ENCODE data around the gene USO1. TPM values are rescaled to one million over a fixed set of nuclear protein-coding genes. Genes with fewer than 3 reads are reported as not detected.

USO1 gene
- total and polyA plus RNA-seq, 12 donors: 27.4 to 109 (median 69.8) TPM

GRCh38 chr4:75831856-75832405, 107.6 kb downstream of the USO1 start:
- intact Hi-C loops (cut with DNase I): no loop called here
- WGBS, 4 donors: 75 to 84% (median 78%) methylated on average over 2 of the region's 2 CpGs
- no peak overlapping the region for H3K27ac ChIP-seq
- DNase-seq: peak in 4 of 7 donors; percentile 23 to 41 (median 31)
- no peak overlapping the region for H3K4me3 ChIP-seq
- no peaks in the 10 kb centered on the region for H3K9me3 ChIP-seq (replicated peaks in 1 of 3)
- no peak for TF ChIP-seq POLR2A (IDR thresholded peaks at IDR 0.05)
- no peak for TF ChIP-seq CTCF (IDR thresholded peaks at IDR 0.05)
- no peaks in the 10 kb centered on the region for H3K27me3 ChIP-seq
- no peaks in the 10 kb centered on the region for H3K36me3 ChIP-seq (replicated peaks in 1 of 2)
- peaks cover 0 to 5% of the 10 kb centered on the region in 2 donors for H3K4me1 ChIP-seq (replicated peaks in 1 of 2)

GRCh38 chr4:75834095-75834771, 109.9 kb downstream of the USO1 start:
- no peaks in the 10 kb centered on the region for H3K27me3 ChIP-seq
- DNase-seq: no peak
- no peak overlapping the region for H3K27ac ChIP-seq
- no peaks in the 10 kb centered on the region for H3K9me3 ChIP-seq (replicated peaks in 1 of 3)
- no peaks in the 10 kb centered on the region for H3K36me3 ChIP-seq (replicated peaks in 1 of 2)
- WGBS, 4 donors: 62 to 83% (median 73%) methylated on average over 1 of the region's 1 CpG
- intact Hi-C loops (cut with DNase I): no loop called here
- no peak overlapping the region for H3K4me3 ChIP-seq
- no peaks in the 10 kb centered on the region for H3K4me1 ChIP-seq (replicated peaks in 1 of 2)
- no peak for TF ChIP-seq CTCF (IDR thresholded peaks at IDR 0.05)
- TF ChIP-seq POLR2A (IDR thresholded peaks at IDR 0.05): no peak

GRCh38 chr4:75834772-75835154, 110.4 kb downstream of the USO1 start:
- DNase-seq: no peak
- no peaks in the 10 kb centered on the region for H3K4me1 ChIP-seq (replicated peaks in 1 of 2)
- no peaks in the 10 kb centered on the region for H3K36me3 ChIP-seq (replicated peaks in 1 of 2)
- H3K9me3 ChIP-seq (replicated peaks in 1 of 3): no peaks in the 10 kb centered on the region
- no peak overlapping the region for H3K4me3 ChIP-seq
- no peak overlapping the region for H3K27ac ChIP-seq
- TF ChIP-seq POLR2A (IDR thresholded peaks at IDR 0.05) (no peak), CTCF (IDR thresholded peaks at IDR 0.05) (no peak)
- intact Hi-C loops (cut with DNase I): no loop called here
- H3K27me3 ChIP-seq: no peaks in the 10 kb centered on the region
- 87 to 91% (median 88%) methylated on average over 2 of the region's 2 CpGs for whole genome bisulfite sequencing, 4 donors

GRCh38 chr4:75841641-75842520, 117.5 kb downstream of the USO1 start:
- no peak overlapping the region for H3K27ac ChIP-seq

More at GRCh38 chr4:75841641-75842520, 117.5 kb downstream of the USO1 start:
- H3K4me1 ChIP-seq (replicated peaks in 1 of 2): peaks cover 6 to 15% of the 10 kb centered on the region in 2 donors
- intact Hi-C loops (cut with DNase I): no loop called here
- no peaks in the 10 kb centered on the region for H3K9me3 ChIP-seq (replicated peaks in 1 of 3)
- no peak overlapping the region for H3K4me3 ChIP-seq
- DNase-seq: no peak
- WGBS, 4 donors: 89 to 92% (median 91%) methylated on average over 8 of the region's 8 CpGs
- no peaks in the 10 kb centered on the region for H3K36me3 ChIP-seq (replicated peaks in 1 of 2)
- TF ChIP-seq CTCF (IDR thresholded peaks at IDR 0.05): no peak
- H3K27me3 ChIP-seq: no peaks in the 10 kb centered on the region

Measured in adrenal gland (tissue), 12 donors.